NCI-H345 (cell line): Measurements from ENCODE around the gene RNU6-1.
A peak's percentile ranks its signal among the peaks of the same experiment; 100 is the strongest.

Source experiments
- DNase-seq: peaks from one replicate; lab custom pipeline; 2025; lab: John Stamatoyannopoulos, UW

Gene RNU6-1

GRCh38 chr15:67801142-67801541 lies 38.7 kb downstream of the RNU6-1 start:
- no peak for DNase-seq

- no peak for DNase-seq
Observed at GRCh38 chr15:67799801-67800205, 40.0 kb downstream of the RNU6-1 start.

GRCh38 chr15:67796196-67797127 lies 43.4 kb downstream of the RNU6-1 start:
- DNase-seq = no peak

GRCh38 chr15:67794832-67795574 lies 44.8 kb downstream of the RNU6-1 start:
- no peak for DNase-seq

GRCh38 chr15:67792250-67792942 lies 47.4 kb downstream of the RNU6-1 start:
- DNase-seq = no peak

- DNase-seq = peak; percentile 27
Observed at GRCh38 chr15:67790610-67791319, 49.1 kb downstream of the RNU6-1 start.
